ENCODE data around the gene WWOX.
A peak's percentile ranks its signal among the peaks of the same experiment; 100 is the strongest.

WWOX gene

DNA sequence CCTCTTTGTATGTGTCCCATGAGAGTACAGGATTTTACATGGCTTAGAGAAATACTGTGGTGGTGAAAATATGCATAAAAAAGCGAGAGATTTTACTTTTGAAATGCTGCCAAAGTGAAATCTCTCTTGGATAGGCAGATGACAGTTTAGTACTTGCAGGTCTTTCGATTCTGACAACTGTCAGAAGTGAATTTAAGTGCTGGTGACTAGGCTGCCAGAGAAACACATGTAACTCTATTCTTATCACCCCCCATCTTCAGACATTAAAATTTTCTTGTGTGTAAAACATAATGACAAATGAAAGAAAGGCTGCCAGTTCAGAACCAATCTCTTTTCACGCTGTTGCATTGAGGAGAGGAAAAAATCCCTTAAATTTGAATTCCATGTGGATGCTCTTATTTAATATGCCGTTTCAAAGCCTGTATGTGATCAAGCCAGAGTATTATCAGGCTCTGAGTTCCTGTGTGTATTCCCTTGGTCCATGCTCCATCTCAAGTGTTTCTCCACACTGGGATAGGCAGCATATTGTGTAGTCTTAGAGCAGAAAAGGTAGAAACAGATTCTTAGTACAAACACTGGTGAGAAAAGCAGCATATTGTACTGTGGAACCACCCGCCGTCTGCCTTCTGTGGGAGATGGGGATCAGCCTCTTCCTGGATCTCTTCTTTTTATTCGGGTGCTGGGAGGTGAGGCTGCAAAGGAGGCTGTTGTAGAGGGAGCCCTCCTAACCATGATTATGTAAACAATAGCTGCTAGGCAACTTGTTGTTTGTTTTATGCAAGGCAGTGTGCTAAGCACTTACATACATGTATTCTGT is 291.3 kb downstream of the WWOX start:
- no peak overlapping the region for H4K8ac ChIP-seq (ENCODE audit: low read depth, low read length)

DNA sequence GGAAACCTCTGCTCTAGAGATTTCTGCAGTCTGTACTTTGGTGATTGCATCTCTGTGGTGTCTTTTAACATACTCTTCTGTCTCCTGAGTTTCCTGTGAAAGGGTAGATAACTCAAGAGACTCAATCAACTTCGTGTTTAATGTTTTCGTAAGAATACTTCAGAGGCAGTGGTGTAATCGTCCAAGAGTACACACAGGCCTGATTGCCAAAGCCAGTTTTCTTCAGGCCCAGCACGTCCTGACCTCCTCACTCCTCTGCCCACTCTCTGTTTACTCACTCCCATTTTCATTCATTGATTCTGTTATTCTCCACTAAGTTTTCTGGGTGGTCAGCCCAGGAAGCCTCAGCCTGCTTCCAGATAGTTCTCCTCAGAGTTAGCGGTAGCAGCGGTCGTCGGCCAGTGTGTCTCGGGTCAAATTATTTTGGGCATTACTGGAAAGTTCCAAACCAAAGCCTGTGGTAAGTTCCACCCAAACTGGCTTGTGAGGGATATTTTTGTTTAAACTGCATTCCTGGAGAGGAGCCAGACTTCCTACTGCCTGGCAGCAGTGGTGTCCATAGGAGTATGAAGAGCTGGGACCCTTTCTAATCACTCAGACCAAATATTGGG is 293.2 kb downstream of the WWOX start:
- no peak overlapping the region for H2AK5ac ChIP-seq (ENCODE audit: low read length)
- no peak overlapping the region for H3K27ac ChIP-seq (ENCODE audit: low read depth, low read length)
- no peak overlapping the region for H3K4me3 ChIP-seq (ENCODE audit: low read depth, low read length)
- no peaks in the 10 kb centered on the region for H3K79me2 ChIP-seq (ENCODE audit: control insufficient read depth, insufficient read depth, low read length, poor library complexity)
- no peaks in the 10 kb centered on the region for H3K79me1 ChIP-seq (ENCODE audit: low read length)
- H3K18ac ChIP-seq (ENCODE audit: low read length), result no peak overlapping the region
- H4K8ac ChIP-seq (ENCODE audit: low read depth, low read length), result no peak overlapping the region
- no peak overlapping the region for H4K91ac ChIP-seq (ENCODE audit: low read depth, low read length)
- DNase-seq, result no peak
- no peak overlapping the region for H3K14ac ChIP-seq (ENCODE audit: low read length)
- no peak overlapping the region for H2BK12ac ChIP-seq (ENCODE audit: low read length)
- no peak overlapping the region for H3K4ac ChIP-seq (ENCODE audit: low read depth, low read length)
- peaks cover 6% of the 10 kb centered on the region for H3K9me3 ChIP-seq (ENCODE audit: insufficient read depth, low read depth, low read length)
- H3K27me3 ChIP-seq (ENCODE audit: insufficient read depth, low read length), result no peaks in the 10 kb centered on the region
- no peak overlapping the region for H2BK5ac ChIP-seq (ENCODE audit: low read depth, low read length, poor library complexity)
- H4K12ac ChIP-seq (ENCODE audit: low read depth, low read length), result no peak overlapping the region
- no peak overlapping the region for H3K23ac ChIP-seq (ENCODE audit: low read length)
- no peak overlapping the region for H3K4me2 ChIP-seq (ENCODE audit: low read length)
- H2BK120ac ChIP-seq (ENCODE audit: insufficient read depth, low read length, poor library complexity), result no peak overlapping the region
- H3K9ac ChIP-seq (ENCODE audit: low read length), result no peak overlapping the region
- no peak overlapping the region for H2AFZ ChIP-seq (ENCODE audit: insufficient read depth, low read length, poor library complexity)
- WGBS (ENCODE audit: extremely low coverage, insufficient coverage, insufficient read length), result no CpG with 5 or more reads among the region's 9 CpGs
- H3K4me1 ChIP-seq (ENCODE audit: control insufficient read depth in 1 of 2, insufficient read depth in 2 of 2, low read length in 2 of 2), result no peaks in the 10 kb centered on the region
- H3K36me3 ChIP-seq (ENCODE audit: control insufficient read depth in 1 of 2, insufficient read depth in 2 of 2, low read length in 2 of 2), result peaks cover 0 to 3% of the 10 kb centered on the region in 2 experiments

More for the DNA sequence above, 291.3 kb downstream of the WWOX start:
- Histone ChIP-seq H3K79me2 (ENCODE audit: control insufficient read depth, insufficient read depth, low read length, poor library complexity) (no peaks in the 10 kb centered on the region), H3K36me3 (ENCODE audit: control insufficient read depth in 1 of 2, insufficient read depth in 2 of 2, low read length in 2 of 2) (peaks cover 0 to 3% of the 10 kb centered on the region in 2 experiments), H2BK120ac (ENCODE audit: insufficient read depth, low read length, poor library complexity) (no peak overlapping the region), H3K27ac (ENCODE audit: low read depth, low read length) (no peak overlapping the region), H3K4ac (ENCODE audit: low read depth, low read length) (no peak overlapping the region), H3K4me2 (ENCODE audit: low read length) (no peak overlapping the region), H2BK12ac (ENCODE audit: low read length) (no peak overlapping the region), H3K9me3 (ENCODE audit: insufficient read depth, low read depth, low read length) (peaks cover 6% of the 10 kb centered on the region), H3K18ac (ENCODE audit: low read length) (no peak overlapping the region), H4K12ac (ENCODE audit: low read depth, low read length) (no peak overlapping the region), H3K23ac (ENCODE audit: low read length) (no peak overlapping the region), H3K14ac (ENCODE audit: low read length) (no peak overlapping the region), H4K91ac (ENCODE audit: low read depth, low read length) (no peak overlapping the region), H3K9ac (ENCODE audit: low read length) (no peak overlapping the region), H2AFZ (ENCODE audit: insufficient read depth, low read length, poor library complexity) (no peak overlapping the region), H3K4me3 (ENCODE audit: low read depth, low read length) (no peak overlapping the region), H3K4me1 (ENCODE audit: control insufficient read depth in 1 of 2, insufficient read depth in 2 of 2, low read length in 2 of 2) (no peaks in the 10 kb centered on the region), H2BK5ac (ENCODE audit: low read depth, low read length, poor library complexity) (no peak overlapping the region), H3K27me3 (ENCODE audit: insufficient read depth, low read length) (no peaks in the 10 kb centered on the region), H3K79me1 (ENCODE audit: low read length) (no peaks in the 10 kb centered on the region), H2AK5ac (ENCODE audit: low read length) (no peak overlapping the region)
- WGBS (ENCODE audit: extremely low coverage, insufficient coverage, insufficient read length), result no CpG with 5 or more reads among the region's 7 CpGs
- no peak for DNase-seq

- no peak overlapping the region for H3K4me3 ChIP-seq (ENCODE audit: low read depth, low read length)
- peaks cover 0 to 3% of the 10 kb centered on the region in 2 experiments for H3K36me3 ChIP-seq (ENCODE audit: control insufficient read depth in 1 of 2, insufficient read depth in 2 of 2, low read length in 2 of 2)
- H3K9me3 ChIP-seq (ENCODE audit: insufficient read depth, low read depth, low read length), result peaks cover 6% of the 10 kb centered on the region
- H2BK12ac ChIP-seq (ENCODE audit: low read length), result no peak overlapping the region
- no peak overlapping the region for H3K4me2 ChIP-seq (ENCODE audit: low read length)
- no peak overlapping the region for H2AK5ac ChIP-seq (ENCODE audit: low read length)
- WGBS (ENCODE audit: extremely low coverage, insufficient coverage, insufficient read length), result no CpG with 5 or more reads among the region's 6 CpGs
- no peaks in the 10 kb centered on the region for H3K27me3 ChIP-seq (ENCODE audit: insufficient read depth, low read length)
- H4K91ac ChIP-seq (ENCODE audit: low read depth, low read length), result no peak overlapping the region
- H2BK5ac ChIP-seq (ENCODE audit: low read depth, low read length, poor library complexity), result no peak overlapping the region
- H3K23ac ChIP-seq (ENCODE audit: low read length), result no peak overlapping the region
- no peak overlapping the region for H2BK120ac ChIP-seq (ENCODE audit: insufficient read depth, low read length, poor library complexity)
- H3K9ac ChIP-seq (ENCODE audit: low read length), result no peak overlapping the region
- no peaks in the 10 kb centered on the region for H3K79me2 ChIP-seq (ENCODE audit: control insufficient read depth, insufficient read depth, low read length, poor library complexity)
- H3K4ac ChIP-seq (ENCODE audit: low read depth, low read length), result no peak overlapping the region
- H3K14ac ChIP-seq (ENCODE audit: low read length), result no peak overlapping the region
- H2AFZ ChIP-seq (ENCODE audit: insufficient read depth, low read length, poor library complexity), result no peak overlapping the region
- H3K79me1 ChIP-seq (ENCODE audit: low read length), result no peaks in the 10 kb centered on the region
- H4K8ac ChIP-seq (ENCODE audit: low read depth, low read length), result no peak overlapping the region
- H3K4me1 ChIP-seq (ENCODE audit: control insufficient read depth in 1 of 2, insufficient read depth in 2 of 2, low read length in 2 of 2), result no peaks in the 10 kb centered on the region
- H3K27ac ChIP-seq (ENCODE audit: low read depth, low read length), result no peak overlapping the region
- DNase-seq, result no peak
- H3K18ac ChIP-seq (ENCODE audit: low read length), result no peak overlapping the region
- H4K12ac ChIP-seq (ENCODE audit: low read depth, low read length), result no peak overlapping the region
These were observed 295.6 kb downstream of the WWOX start for GRCh38 chr16:78395035-78395434.

- Histone ChIP-seq H3K27me3 (ENCODE audit: insufficient read depth, low read length) (no peaks in the 10 kb centered on the region), H3K79me2 (ENCODE audit: control insufficient read depth, insufficient read depth, low read length, poor library complexity) (no peaks in the 10 kb centered on the region), H3K23ac (ENCODE audit: low read length) (no peak overlapping the region), H3K14ac (ENCODE audit: low read length) (no peak overlapping the region), H2BK120ac (ENCODE audit: insufficient read depth, low read length, poor library complexity) (no peak overlapping the region), H3K9me3 (ENCODE audit: insufficient read depth, low read depth, low read length) (peaks cover 6% of the 10 kb centered on the region), H3K4me3 (ENCODE audit: low read depth, low read length) (no peak overlapping the region), H3K36me3 (ENCODE audit: control insufficient read depth in 1 of 2, insufficient read depth in 2 of 2, low read length in 2 of 2) (peaks cover 0 to 3% of the 10 kb centered on the region in 2 experiments), H2BK12ac (ENCODE audit: low read length) (no peak overlapping the region), H3K79me1 (ENCODE audit: low read length) (no peaks in the 10 kb centered on the region), H4K91ac (ENCODE audit: low read depth, low read length) (no peak overlapping the region), H3K9ac (ENCODE audit: low read length) (no peak overlapping the region), H2AFZ (ENCODE audit: insufficient read depth, low read length, poor library complexity) (no peak overlapping the region), H3K4me2 (ENCODE audit: low read length) (no peak overlapping the region), H2AK5ac (ENCODE audit: low read length) (no peak overlapping the region), H4K12ac (ENCODE audit: low read depth, low read length) (no peak overlapping the region), H2BK5ac (ENCODE audit: low read depth, low read length, poor library complexity) (no peak overlapping the region), H4K8ac (ENCODE audit: low read depth, low read length) (no peak overlapping the region), H3K18ac (ENCODE audit: low read length) (no peak overlapping the region), H3K4ac (ENCODE audit: low read depth, low read length) (no peak overlapping the region), H3K4me1 (ENCODE audit: control insufficient read depth in 1 of 2, insufficient read depth in 2 of 2, low read length in 2 of 2) (no peaks in the 10 kb centered on the region), H3K27ac (ENCODE audit: low read depth, low read length) (no peak overlapping the region)
- WGBS (ENCODE audit: extremely low coverage, insufficient coverage, insufficient read length), result no CpG with 5 or more reads among the region's 2 CpGs
- DNase-seq, result peak in 1 of 2 donors; percentile 40
These were observed 296.6 kb downstream of the WWOX start for GRCh38 chr16:78396046-78396445.
